Measurements from ENCODE around the gene CDH4. TPM values are rescaled to one million over a fixed set of nuclear protein-coding genes. Genes with fewer than 3 reads are reported as not detected.
"Not testable (repeated sequence)": the region's sequence is repeated elsewhere in the genome, so short reads cannot be mapped to it uniquely, and the experiment has no call there.

CDH4 gene
- total RNA-seq, 2 experiments from 2014 or later = not detected

DNA sequence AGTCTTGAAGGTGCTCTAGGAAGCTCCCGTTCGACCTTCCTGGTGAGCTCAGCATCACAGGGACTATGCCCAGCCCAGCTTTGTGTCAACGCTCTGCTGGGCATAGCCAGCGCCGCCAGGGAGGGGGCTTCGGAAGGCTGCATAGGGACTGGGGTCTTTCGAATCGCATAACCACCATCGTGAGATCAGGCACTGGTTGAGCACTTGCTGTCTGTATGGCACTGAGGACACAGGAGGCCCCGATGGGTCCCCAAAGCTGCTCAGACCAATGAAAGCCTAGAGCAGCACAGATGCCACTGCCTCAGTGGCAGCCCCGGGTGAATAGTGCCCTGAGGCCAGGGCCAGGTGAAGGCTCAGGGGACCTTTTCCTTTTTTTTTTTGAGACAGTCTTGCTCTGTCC lies 716.9 kb downstream of the CDH4 start:
- H3K4me1 ChIP-seq (ENCODE audit: insufficient read depth, low read length, poor library complexity, severe bottlenecking) = no peaks in the 10 kb centered on the region
- peaks cover 13% of the 10 kb centered on the region for H3K36me3 ChIP-seq (ENCODE audit: insufficient read depth, low read length)
- H3K79me2 ChIP-seq (ENCODE audit: insufficient read depth, low read depth, low read length) = no peaks in the 10 kb centered on the region
- H3K4me3 ChIP-seq (ENCODE audit: low read depth, low read length, poor library complexity, severe bottlenecking) = no peak overlapping the region
- intact Hi-C loops (cut with micrococcal nuclease; ENCODE audit: unreplicated experiment) = no loop called here
- H3K4me2 ChIP-seq (ENCODE audit: low read length) = no peak overlapping the region
- TF ChIP-seq EZH2phosphoT487 (IDR thresholded peaks at IDR 0.05; ENCODE audit: borderline replicate concordance, low read depth, low read length) = no peak
- TF ChIP-seq, protein P1, sequence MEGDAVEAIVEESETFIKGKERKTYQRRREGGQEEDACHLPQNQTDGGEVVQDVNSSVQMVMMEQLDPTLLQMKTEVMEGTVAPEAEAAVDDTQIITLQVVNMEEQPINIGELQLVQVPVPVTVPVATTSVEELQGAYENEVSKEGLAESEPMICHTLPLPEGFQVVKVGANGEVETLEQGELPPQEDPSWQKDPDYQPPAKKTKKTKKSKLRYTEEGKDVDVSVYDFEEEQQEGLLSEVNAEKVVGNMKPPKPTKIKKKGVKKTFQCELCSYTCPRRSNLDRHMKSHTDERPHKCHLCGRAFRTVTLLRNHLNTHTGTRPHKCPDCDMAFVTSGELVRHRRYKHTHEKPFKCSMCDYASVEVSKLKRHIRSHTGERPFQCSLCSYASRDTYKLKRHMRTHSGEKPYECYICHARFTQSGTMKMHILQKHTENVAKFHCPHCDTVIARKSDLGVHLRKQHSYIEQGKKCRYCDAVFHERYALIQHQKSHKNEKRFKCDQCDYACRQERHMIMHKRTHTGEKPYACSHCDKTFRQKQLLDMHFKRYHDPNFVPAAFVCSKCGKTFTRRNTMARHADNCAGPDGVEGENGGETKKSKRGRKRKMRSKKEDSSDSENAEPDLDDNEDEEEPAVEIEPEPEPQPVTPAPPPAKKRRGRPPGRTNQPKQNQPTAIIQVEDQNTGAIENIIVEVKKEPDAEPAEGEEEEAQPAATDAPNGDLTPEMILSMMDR (conservative IDR thresholded peaks at IDR 0.05; ENCODE audit: low read length) = no peak
- H3K9me2 ChIP-seq (ENCODE audit: insufficient read depth, low read length) = no peaks in the 10 kb centered on the region
- POLR2A ChIA-PET = no interaction called here
- H3K27ac ChIP-seq (ENCODE audit: low read depth, low read length, poor library complexity, severe bottlenecking) = no peak overlapping the region
- no peak for DNase-seq (ENCODE audit: low spot score)
- no peaks in the 10 kb centered on the region for H3K9me3 ChIP-seq (ENCODE audit: low read length)
- H2AFZ ChIP-seq (ENCODE audit: low read length) = no peak overlapping the region
- BruUV-seq (replicated peaks) = no TSS peak
- CTCF ChIA-PET (ENCODE audit: unreplicated experiment) = no interaction called here
- H4K20me1 ChIP-seq (ENCODE audit: insufficient read depth, low read length) = no peaks in the 10 kb centered on the region

DNA sequence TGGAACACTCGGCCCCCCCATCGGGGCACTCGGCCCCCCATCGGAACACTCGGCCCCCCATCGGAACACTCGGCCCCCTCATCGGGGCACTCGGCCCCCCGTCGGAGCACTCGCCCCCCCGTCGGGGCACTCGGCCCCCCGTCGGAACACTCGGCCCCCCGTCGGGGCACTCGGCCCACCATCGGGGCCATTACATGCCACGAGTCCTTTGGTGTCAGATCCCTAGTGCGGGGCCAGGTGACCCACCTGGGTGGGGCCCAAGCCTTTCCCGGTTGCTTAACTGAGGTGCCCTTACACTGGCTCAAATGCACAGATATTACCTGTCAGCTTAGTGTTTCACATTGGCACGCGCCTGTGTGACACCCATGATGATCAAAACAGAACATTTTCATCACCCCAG lies 717.7 kb downstream of the CDH4 start:
- intact Hi-C loops (cut with micrococcal nuclease; ENCODE audit: unreplicated experiment) = no loop called here
- Histone ChIP-seq H3K9me2 (ENCODE audit: insufficient read depth, low read length) (no peaks in the 10 kb centered on the region), H3K79me2 (ENCODE audit: insufficient read depth, low read depth, low read length) (no peaks in the 10 kb centered on the region), H3K36me3 (ENCODE audit: insufficient read depth, low read length) (peaks cover 20% of the 10 kb centered on the region), H2AFZ (ENCODE audit: low read length) (no peak overlapping the region), H3K4me2 (ENCODE audit: low read length) (no peak overlapping the region), H4K20me1 (ENCODE audit: insufficient read depth, low read length) (no peaks in the 10 kb centered on the region), H3K4me1 (ENCODE audit: insufficient read depth, low read length, poor library complexity, severe bottlenecking) (no peaks in the 10 kb centered on the region), H3K4me3 (ENCODE audit: low read depth, low read length, poor library complexity, severe bottlenecking) (no peak overlapping the region), H3K9me3 (ENCODE audit: low read length) (no peaks in the 10 kb centered on the region), H3K27ac (ENCODE audit: low read depth, low read length, poor library complexity, severe bottlenecking) (no peak overlapping the region)
- no peak for DNase-seq (ENCODE audit: low spot score)
- ChIA-PET CTCF (ENCODE audit: unreplicated experiment) (no interaction called here), POLR2A (no interaction called here)
- TF ChIP-seq, protein P1 (conservative IDR thresholded peaks at IDR 0.05; ENCODE audit: low read length) = no peak
- no peak for TF ChIP-seq EZH2phosphoT487 (IDR thresholded peaks at IDR 0.05; ENCODE audit: borderline replicate concordance, low read depth, low read length)
- BruUV-seq (replicated peaks) = no TSS peak

DNA sequence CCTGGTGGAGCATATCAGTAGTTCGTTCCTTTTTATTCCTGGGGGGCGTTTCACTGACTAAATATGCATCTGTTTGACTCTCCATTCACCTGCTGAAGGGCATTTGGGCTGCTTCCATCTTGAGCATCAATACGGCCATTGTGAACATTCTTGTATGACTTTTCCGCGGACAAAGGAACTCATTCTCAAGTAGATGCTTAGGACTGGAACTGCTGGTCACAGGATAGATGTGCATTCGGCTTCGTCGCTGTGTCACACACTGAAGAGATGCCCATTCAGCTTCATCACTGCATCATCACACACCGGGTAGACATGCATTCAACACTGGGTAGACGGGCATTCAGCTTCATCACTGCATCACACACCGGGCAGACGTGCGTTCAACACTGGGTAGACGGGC lies 718.3 kb downstream of the CDH4 start:
- TF ChIP-seq, protein P1 (conservative IDR thresholded peaks at IDR 0.05; ENCODE audit: low read length) = no peak
- no peak for TF ChIP-seq EZH2phosphoT487 (IDR thresholded peaks at IDR 0.05; ENCODE audit: borderline replicate concordance, low read depth, low read length)
- H3K9me3 ChIP-seq (ENCODE audit: low read length) = no peaks in the 10 kb centered on the region
- no peak overlapping the region for H3K4me3 ChIP-seq (ENCODE audit: low read depth, low read length, poor library complexity, severe bottlenecking)
- DNase-seq (ENCODE audit: low spot score) = no peak
- peaks cover 20% of the 10 kb centered on the region for H3K36me3 ChIP-seq (ENCODE audit: insufficient read depth, low read length)
- no peak overlapping the region for H3K27ac ChIP-seq (ENCODE audit: low read depth, low read length, poor library complexity, severe bottlenecking)
- H3K79me2 ChIP-seq (ENCODE audit: insufficient read depth, low read depth, low read length) = no peaks in the 10 kb centered on the region
- H2AFZ ChIP-seq (ENCODE audit: low read length) = no peak overlapping the region
- no peaks in the 10 kb centered on the region for H3K9me2 ChIP-seq (ENCODE audit: insufficient read depth, low read length)
- intact Hi-C loops (cut with micrococcal nuclease; ENCODE audit: unreplicated experiment) = no loop called here
- H4K20me1 ChIP-seq (ENCODE audit: insufficient read depth, low read length) = no peaks in the 10 kb centered on the region
- no TSS peak for BruUV-seq (replicated peaks)
- no peaks in the 10 kb centered on the region for H3K4me1 ChIP-seq (ENCODE audit: insufficient read depth, low read length, poor library complexity, severe bottlenecking)
- CTCF ChIA-PET (ENCODE audit: unreplicated experiment) = no interaction called here
- H3K4me2 ChIP-seq (ENCODE audit: low read length) = no peak overlapping the region
- POLR2A ChIA-PET = no interaction called here

DNA sequence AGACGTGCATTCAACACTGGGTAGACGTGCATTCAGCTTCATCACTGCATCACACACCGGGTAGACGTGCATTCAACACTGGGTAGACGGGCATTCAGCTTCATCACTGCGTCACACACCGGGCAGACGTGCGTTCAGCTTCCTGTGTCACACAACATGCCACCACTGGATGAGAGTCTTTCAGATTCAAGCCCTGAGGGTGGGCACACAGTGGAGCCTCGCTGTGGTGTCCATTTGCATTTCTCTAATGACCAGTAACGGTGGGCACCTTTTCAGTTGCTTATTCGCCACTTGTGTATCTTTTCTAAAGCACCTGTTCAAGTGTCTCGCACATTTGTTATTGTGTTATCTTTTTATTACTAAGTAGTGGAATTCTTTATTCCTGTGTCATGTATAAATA lies 719.5 kb downstream of the CDH4 start:
- intact Hi-C loops (cut with micrococcal nuclease; ENCODE audit: unreplicated experiment); DNase-seq (ENCODE audit: low spot score); BruUV-seq (replicated peaks); H3K79me2 ChIP-seq (ENCODE audit: insufficient read depth, low read depth, low read length); H4K20me1 ChIP-seq (ENCODE audit: insufficient read depth, low read length); POLR2A ChIA-PET; H3K4me1 ChIP-seq (ENCODE audit: insufficient read depth, low read length, poor library complexity, severe bottlenecking); H3K4me3 ChIP-seq (ENCODE audit: low read depth, low read length, poor library complexity, severe bottlenecking); H2AFZ ChIP-seq (ENCODE audit: low read length); H3K9me3 ChIP-seq (ENCODE audit: low read length); H3K4me2 ChIP-seq (ENCODE audit: low read length); CTCF ChIA-PET (ENCODE audit: unreplicated experiment); H3K9me2 ChIP-seq (ENCODE audit: insufficient read depth, low read length); H3K27ac ChIP-seq (ENCODE audit: low read depth, low read length, poor library complexity, severe bottlenecking): not testable (repeated sequence)
- peaks cover 29% of the 10 kb centered on the region for H3K36me3 ChIP-seq (ENCODE audit: insufficient read depth, low read length)

Data from OCI-LY7 (cell line).